HUES48 (cell line): ENCODE data around the gene TMEM205.
"Not testable (repeated sequence)": the region's sequence is repeated elsewhere in the genome, so short reads cannot be mapped to it uniquely, and the experiment has no call there.

Experiments
- H3K27ac ChIP-seq: one replicate; pipeline ENCODE4 v1.7.0; 2013; ENCODE audit warnings: low read depth, low read length, inconsistent platforms
- H3K27me3 ChIP-seq: 2 replicates; pipeline ENCODE4 v1.6.1; 2013; ENCODE audit warnings: mild to moderate bottlenecking, low read length; ENCODE audit not compliant: control insufficient read depth, insufficient read depth
- H3K36me3 ChIP-seq: 2 replicates; pipeline ENCODE4 v1.6.1; 2013; ENCODE audit warnings: low read length; ENCODE audit not compliant: control insufficient read depth, insufficient read depth
- H3K4me1 ChIP-seq: 2 replicates; pipeline ENCODE4 v1.6.1; 2013; ENCODE audit warnings: mild to moderate bottlenecking, low read length; ENCODE audit not compliant: control insufficient read depth, insufficient read depth
- H3K4me3 ChIP-seq: 2 replicates; pipeline ENCODE4 v1.5.1; 2013; ENCODE audit warnings: mild to moderate bottlenecking, low read depth, low read length
- H3K9ac ChIP-seq: 2 replicates; pipeline ENCODE4 v1.6.1; 2013; ENCODE audit warnings: mild to moderate bottlenecking, low read depth, low read length, moderate library complexity
- H3K9me3 ChIP-seq: 2 replicates; pipeline ENCODE4 v1.6.1; 2013; ENCODE audit warnings: low read length; ENCODE audit not compliant: control insufficient read depth, insufficient read depth

Gene TMEM205

DNA sequence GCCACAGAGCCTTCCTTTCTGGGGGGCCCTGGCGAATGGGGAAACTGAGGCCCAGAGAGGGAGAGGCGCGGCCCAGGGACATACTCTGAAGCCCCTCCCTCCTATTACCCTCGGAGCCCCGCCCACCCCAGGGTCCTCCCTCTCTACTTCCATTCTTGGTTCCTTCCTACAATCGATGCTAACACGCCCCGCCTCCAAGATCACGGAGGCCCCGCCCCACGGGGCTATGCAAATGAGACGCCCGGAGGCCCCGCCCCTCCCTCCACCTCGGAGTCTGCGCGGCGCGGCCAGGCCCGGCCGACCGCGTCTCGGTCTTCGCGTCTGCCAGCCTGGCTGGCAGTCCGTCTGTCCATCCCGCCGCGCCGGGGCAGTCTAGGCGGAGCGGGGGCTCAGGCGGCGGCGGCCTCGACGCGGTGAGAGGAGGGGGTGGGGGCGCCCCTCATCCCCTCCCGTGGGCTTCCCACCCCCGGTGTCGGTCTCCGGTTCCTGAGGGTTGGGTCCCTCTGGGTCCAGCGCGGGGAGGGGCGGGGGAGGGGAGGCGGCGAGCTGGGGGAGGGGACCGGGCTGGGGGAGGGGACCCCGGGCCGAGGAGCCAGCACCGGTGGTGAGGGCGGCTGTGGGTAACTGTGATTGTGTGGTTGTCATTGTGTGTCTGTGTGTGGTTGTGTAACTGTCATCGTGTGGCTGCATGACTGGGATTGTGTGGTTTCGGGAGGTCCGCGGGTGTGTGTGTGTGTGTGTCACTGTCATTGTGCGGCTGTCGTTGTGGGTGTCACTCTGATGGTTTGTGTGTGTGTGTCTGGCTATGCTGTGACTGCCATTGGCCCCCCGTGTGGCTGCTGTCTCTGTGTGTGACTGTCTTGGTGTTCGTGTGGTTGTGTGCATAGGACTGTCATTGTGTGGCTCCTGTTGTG lies 9.3 kb upstream of the TMEM205 start, which contains the start of gene PLPPR2:
PLPPR2 (plus strand) TSS at position 273 of the 914 bp plus-strand sequence. CDS start 2,242 bp downstream, outside the sequence.
- Histone ChIP-seq H3K27me3 (peaks cover 18% of the 10 kb centered on the region), H3K36me3 (no peaks in the 10 kb centered on the region), H3K9ac (no peak within 1 kb of the TSS), H3K9me3 (no peaks in the 10 kb centered on the region), H3K27ac (no peak within 1 kb of the TSS), H3K4me3 (peak within 1 kb of the TSS; percentile 58; the same call in 1 of the 2 replicates), H3K4me1 (peaks cover 3% of the 10 kb centered on the region; the same call in 1 of the 2 replicates)

DNA sequence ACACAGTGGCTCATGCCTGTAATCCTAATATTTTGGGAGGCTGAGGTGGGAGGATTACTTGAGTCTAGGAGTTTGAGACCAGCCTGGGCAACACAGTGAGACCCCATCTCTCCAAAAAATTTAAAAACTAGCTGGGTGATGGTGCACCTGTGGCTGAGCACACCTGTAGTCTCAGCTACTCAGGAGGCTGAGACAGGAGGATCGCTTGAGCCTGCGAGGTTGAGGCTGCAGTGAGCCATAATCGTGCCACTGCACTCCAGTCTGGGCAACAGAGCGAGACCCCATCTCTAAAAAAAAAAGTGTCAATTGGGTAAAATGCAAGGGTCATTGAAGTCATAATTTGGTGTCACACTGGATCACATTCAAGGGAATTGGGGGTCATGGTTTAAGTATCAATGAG lies 8.0 kb upstream of the TMEM205 start:
- not testable (repeated sequence) for H3K9me3 ChIP-seq, H3K27ac ChIP-seq, H3K4me1 ChIP-seq, H3K36me3 ChIP-seq, H3K4me3 ChIP-seq, H3K9ac ChIP-seq
- H3K27me3 ChIP-seq: peaks cover 17% of the 10 kb centered on the region

DNA sequence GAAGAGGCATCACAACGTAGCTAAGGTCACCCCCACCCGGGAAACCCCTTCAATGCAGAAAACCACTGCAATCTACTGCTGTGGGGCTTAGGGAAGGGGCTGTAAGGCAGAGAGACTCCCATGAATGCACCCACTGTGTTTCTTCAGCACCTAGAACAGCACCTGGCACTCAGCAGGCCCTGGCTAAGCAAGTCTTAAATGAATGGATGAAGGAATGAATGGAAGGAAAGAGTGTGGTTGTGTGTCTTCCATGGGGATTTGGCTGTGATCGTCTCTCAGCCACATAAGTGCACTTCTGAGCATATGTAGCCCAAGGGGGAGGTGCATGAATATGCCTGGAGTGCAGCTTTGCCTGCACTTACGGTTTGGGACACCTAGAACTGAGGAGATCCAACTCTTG lies 3.1 kb upstream of the TMEM205 start:
- Histone ChIP-seq H3K4me1 (no peaks in the 10 kb centered on the region), H3K36me3 (no peaks in the 10 kb centered on the region), H3K4me3 (no peak overlapping the region), H3K9me3 (no peaks in the 10 kb centered on the region; the same call in 1 of the 2 replicates), H3K27ac (no peak overlapping the region), H3K9ac (no peak overlapping the region), H3K27me3 (no peaks in the 10 kb centered on the region)

DNA sequence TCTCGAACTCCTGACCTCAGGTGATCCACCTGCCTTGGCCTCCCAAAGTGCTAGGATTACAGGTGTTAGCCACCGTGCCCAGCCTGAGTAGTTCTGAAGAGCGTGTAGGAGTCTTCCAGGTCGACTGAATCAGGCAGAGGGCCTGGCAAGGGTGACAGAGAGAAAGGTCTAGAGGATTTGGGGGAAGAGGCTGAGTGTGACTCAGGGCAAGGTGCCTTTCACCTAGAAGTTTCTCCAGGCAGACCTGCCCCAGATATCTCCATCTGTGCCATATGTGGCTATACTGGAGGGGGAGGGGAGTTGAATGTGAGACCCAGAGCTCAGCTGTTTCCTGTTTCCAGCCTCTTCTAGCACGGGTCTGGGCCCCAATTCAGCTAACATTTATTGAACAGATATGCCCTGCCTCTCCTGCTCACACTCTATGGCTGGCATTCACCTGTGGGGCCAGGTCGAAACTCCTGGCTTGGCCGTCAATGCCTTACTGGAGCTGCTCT lies 1.5 kb upstream of the TMEM205 start:
- Histone ChIP-seq H3K9ac (no peak overlapping the region), H3K9me3 (no peaks in the 10 kb centered on the region; the same call in 1 of the 2 replicates), H3K4me3 (no peak overlapping the region), H3K27me3 (no peaks in the 10 kb centered on the region), H3K36me3 (0 out of 2 replicates have a peak, but pooled peaks cover under 1% of the 10 kb centered on the region), H3K27ac (no peak overlapping the region), H3K4me1 (no peaks in the 10 kb centered on the region)

DNA sequence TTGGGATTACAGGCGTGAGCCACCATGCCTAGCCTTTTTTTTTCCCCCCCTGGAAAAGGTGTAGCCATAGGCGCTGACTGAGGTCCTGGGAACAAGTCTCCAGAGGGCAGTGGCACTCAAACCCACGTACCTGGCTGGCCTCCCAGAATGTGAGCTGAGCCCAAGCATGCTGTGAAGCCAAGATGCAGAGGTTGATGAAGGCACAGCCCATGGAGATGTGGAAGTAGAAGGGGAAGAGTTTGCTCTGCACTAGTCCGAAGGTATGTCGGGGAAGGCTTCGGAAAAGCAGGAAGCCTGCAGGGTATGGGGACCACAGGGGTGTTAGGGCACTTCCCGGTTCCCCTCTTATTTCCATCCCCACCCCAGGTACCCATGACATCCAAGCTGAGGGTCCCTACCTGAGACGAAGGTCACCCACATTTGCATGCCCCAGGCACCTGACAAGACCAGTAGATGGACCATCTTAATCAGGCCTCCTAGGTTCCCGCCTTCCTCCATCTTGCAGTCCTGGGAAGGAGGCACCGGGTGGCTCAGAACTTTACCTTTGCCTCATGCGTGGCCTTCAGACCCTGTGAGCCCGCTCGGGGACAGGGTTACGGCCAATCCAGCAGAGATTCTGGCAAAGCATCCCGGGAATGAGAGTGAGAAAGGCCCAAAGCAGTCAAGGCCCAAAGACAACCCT lies 805 bp downstream of the TMEM205 start:
- no peak overlapping the region; the same call in 1 of the 2 replicates for H3K9ac ChIP-seq
- H3K27me3 ChIP-seq: no peaks in the 10 kb centered on the region
- peaks cover 6% of the 10 kb centered on the region; the same call in 1 of the 2 replicates for H3K36me3 ChIP-seq
- no peaks in the 10 kb centered on the region; the same call in 1 of the 2 replicates for H3K9me3 ChIP-seq
- H3K4me1 ChIP-seq: no peaks in the 10 kb centered on the region
- H3K4me3 ChIP-seq: peak overlapping the region; percentile 97
- no peak overlapping the region for H3K27ac ChIP-seq

DNA sequence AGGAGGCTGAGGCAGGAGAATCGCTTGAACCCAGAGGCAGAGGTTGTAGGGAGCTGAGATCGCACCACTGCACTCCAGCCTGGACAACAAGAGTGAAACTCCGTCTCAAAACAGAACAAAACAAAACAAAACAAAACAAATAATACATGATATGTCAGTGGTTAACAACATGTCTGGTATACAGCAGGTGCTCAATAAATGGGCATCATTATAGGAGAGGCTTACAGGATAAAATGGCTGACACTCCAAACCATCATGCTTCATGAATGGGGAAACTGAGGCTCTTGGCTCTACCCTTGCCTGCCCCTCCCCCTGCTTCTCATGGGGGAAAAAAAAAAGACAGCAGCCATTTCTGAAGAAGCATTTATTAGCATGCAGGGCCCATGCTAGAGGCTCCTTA lies 3.6 kb downstream of the TMEM205 start:
- Histone ChIP-seq H3K4me1 (0 out of 2 replicates have a peak, but pooled peaks cover 2% of the 10 kb centered on the region), H3K27ac (no peak overlapping the region), H3K4me3 (no peak overlapping the region), H3K36me3 (peaks cover 6% of the 10 kb centered on the region; the same call in 1 of the 2 replicates), H3K9ac (no peak overlapping the region), H3K9me3 (no peaks in the 10 kb centered on the region), H3K27me3 (no peaks in the 10 kb centered on the region)

DNA sequence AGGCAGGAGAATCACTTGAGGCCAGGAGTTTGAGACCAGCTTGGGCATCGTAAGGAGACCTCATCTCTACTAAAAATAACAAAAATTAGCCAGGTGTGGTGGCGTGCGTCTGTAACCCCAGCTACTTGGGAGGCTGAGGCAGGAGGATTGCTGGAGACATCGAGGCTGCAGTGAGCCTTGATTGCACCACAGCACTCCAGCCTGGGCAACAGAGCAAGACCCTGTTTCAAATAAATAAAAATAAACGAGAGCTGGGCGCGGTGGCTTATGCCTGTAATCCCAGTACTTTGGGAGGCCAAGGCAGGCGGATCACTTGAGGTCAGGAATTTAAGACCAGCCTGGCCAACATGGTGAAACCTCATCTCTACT lies 6.0 kb downstream of the TMEM205 start:
- H3K4me1 ChIP-seq, H3K27me3 ChIP-seq, H3K27ac ChIP-seq, H3K4me3 ChIP-seq, H3K9me3 ChIP-seq, H3K9ac ChIP-seq: not testable (repeated sequence)
- peaks cover 15% of the 10 kb centered on the region for H3K36me3 ChIP-seq

DNA sequence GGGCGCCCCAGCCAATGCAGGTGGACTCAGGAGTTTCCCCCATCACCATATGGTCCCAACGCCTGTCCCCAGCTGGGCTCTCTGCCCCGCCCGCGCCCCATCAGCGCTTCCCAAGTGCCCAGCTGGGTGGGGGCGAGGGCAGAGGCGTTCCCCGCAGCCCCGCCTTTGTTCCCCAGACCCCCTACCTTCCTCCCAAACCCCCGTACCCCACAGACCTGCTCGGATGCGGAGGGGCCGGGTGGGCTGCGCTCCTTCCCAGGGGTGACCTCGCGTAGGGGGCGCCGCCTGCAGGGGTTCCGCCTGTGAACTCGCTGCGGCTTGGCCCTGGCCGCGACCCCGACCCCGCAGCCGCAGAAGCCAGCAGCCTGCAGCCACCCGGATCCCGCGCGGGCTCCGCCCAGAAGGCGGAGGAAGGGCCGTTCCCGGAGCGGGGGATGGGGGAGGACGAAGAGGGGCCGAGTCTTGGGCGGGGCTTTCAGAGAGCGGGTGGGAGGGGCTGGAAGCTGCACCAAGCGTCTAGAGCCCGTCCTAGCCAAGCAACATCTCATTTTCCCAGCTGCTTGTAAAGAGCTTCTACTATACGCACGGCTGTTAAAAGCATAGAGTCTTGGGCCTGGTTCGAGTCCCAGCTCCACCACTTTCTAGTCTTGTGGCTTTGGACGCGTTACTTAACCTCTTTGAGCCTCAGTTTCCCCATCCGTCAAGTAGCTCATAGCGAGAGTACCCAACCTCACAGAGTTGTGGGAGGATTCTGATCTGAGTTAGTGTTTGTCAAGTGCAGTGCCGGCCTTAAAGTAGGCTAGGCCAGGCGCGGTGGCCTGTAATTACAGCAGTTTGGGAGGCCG lies 6.6 kb downstream of the TMEM205 start, which contains the start of gene RAB3D:
RAB3D (minus strand) TSS at position 404 of the 845 bp plus-strand sequence. CDS start 2,258 bp downstream, outside the sequence.
- no peaks in the 10 kb centered on the region for H3K27me3 ChIP-seq
- H3K4me3 ChIP-seq: peak within 1 kb of the TSS; percentile 73
- 0 out of 2 replicates have a peak, but pooled peaks cover 2% of the 10 kb centered on the region for H3K4me1 ChIP-seq
- H3K36me3 ChIP-seq: peaks cover 17% of the 10 kb centered on the region
- peak within 1 kb of the TSS; percentile 40 for H3K27ac ChIP-seq
- no peaks in the 10 kb centered on the region for H3K9me3 ChIP-seq
- H3K9ac ChIP-seq: no peak within 1 kb of the TSS

DNA sequence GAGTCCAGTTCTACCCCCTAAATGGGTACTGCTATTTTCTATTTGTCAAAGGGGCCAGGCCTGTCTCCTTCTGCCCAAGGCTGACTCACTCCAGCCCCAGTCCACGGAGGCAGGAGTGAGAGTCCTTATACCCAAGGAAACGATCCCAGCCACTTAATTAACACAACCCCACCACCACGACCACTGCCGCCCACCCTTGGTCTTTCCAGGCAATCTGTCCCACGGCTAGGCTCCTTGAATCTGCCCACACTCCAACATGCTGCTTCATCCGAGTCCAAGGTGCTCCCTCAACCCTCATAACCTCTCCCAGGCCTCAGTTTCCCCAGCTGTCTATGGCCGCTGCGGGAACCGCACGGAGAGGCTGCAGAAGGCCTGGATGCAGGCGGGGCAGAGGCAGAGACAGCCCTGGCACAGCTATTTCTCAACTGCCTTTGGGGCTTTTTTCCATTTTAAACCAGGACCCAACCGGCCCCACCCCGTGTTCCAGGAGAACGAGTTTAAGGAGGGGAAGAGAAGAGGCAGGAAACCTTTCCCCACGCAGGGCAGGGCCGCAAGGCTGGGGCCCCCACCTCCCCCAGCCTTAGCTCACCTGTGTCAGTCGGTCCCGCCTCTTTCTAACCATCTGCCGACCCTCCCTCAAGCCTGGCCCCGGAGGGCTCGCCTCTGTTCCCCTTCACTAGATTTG lies 7.4 kb downstream of the TMEM205 start:
- H3K36me3 ChIP-seq: peaks cover 17% of the 10 kb centered on the region
- no peaks in the 10 kb centered on the region for H3K9me3 ChIP-seq
- 0 out of 2 replicates have a peak, but pooled peaks cover 2% of the 10 kb centered on the region for H3K4me1 ChIP-seq
- H3K27me3 ChIP-seq: no peaks in the 10 kb centered on the region
- no peak overlapping the region for H3K9ac ChIP-seq
- H3K4me3 ChIP-seq: peak overlapping the region; percentile 73
- no peak overlapping the region for H3K27ac ChIP-seq

DNA sequence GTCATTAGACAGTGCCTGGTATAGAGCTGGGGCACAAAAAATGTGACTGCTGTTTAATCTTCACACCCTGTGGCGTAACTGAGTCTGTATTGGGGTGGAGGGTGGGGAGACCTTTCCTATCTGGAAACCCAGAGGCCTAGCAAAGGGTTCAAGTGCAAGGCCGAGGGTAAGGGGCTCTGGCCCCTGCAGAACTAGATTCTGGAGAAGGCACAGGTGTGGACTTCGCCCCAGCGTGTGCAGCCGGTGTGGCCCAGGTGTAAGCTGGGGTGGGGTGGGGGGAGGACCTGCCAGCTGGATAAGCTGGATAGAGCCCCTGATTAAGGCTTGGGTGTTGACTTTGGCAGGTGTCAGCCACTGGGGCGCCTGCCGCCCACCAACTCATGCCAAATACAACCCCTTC lies 7.9 kb downstream of the TMEM205 start:
- Histone ChIP-seq H3K9ac (no peak overlapping the region), H3K4me3 (no peak overlapping the region), H3K27ac (no peak overlapping the region), H3K27me3 (no peaks in the 10 kb centered on the region), H3K9me3 (no peaks in the 10 kb centered on the region), H3K4me1 (0 out of 2 replicates have a peak, but pooled peaks cover 2% of the 10 kb centered on the region), H3K36me3 (peaks cover 17% of the 10 kb centered on the region)
